DOHH2 (cell line): ENCODE results near the gene MAST2.

Source experiments
- CTCF ChIP-seq: fragments of 200-600 bp; sonication (generic); IDR thresholded peaks from one replicate; pipeline ENCODE4 v1.5.1; 2014; ENCODE audit warnings: antibody characterized with exemption, mild to moderate bottlenecking, low read depth, low read length; ENCODE audit not compliant: poor library complexity, severe bottlenecking
- EZH2phosphoT487 ChIP-seq: fragments of 200-600 bp; sonication (generic); IDR thresholded peaks from 2 replicates; pipeline ENCODE4 v1.6.1; 2017; ENCODE audit warnings: borderline replicate concordance, mild to moderate bottlenecking, antibody characterized with exemption, low read length, moderate library complexity, mixed read lengths

DNA sequence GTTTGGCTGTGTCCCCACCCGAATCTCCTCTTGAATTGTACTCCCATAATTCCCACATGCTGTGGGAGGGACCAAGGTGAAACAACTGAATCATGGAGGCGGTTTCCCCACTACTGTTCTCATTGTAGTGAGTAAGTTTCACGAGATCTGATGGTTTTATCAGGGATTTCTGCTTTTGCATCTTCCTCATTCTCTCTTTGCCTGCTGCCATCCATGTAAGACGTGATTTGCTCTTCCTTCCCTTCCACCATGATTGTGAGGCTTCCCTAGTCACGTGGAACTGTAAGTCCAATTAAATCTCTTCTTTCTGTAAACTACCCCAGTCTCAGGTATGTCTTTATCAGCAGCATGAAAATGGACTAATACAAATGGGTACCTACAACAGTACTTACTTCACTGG is 255.5 kb downstream of the MAST2 start:
- TF ChIP-seq CTCF = no peak
- no peak for TF ChIP-seq EZH2phosphoT487
